ENCODE results near the gene SERTM1. TPM values are rescaled to one million over a fixed set of nuclear protein-coding genes. Genes with fewer than 3 reads are reported as not detected.

Gene SERTM1
- total and polyA plus RNA-seq, 2 of the 8 experiments (the other 6 are each of a cell fraction or from before 2014, with no cell fraction given): 0.48 to 1.6 TPM

DNA sequence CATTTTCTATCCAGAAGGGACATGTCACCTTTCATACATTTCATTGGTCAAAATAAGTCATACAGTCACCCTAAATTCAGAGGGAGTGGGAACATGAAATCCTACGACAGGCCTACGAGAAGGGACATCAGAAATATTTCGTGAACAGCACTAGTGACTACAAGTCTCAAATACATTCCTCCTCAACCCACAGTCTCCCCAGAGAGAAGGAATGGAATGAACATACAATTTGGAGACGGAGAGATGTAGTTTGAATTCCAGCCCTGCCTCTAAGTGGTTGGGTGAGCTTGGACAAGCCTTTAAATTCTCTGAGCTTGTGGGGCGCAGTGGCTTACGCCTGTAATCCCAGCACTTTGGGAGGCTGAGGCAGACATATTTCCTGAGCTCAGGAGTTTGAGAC is 9.9 kb downstream of the SERTM1 start:
- Histone ChIP-seq H2AFZ (ENCODE audit: low read length) (no peak overlapping the region), H3K56ac (replicated peaks; ENCODE audit: insufficient read length, low read depth, low read length) (no peak overlapping the region), H3K4me3 (ENCODE audit: extremely low read depth in 1 of 4, insufficient read depth in 2 of 4, low read depth in 3 of 4, low read length in 4 of 4) (no peak overlapping the region), H2BK12ac (ENCODE audit: low read depth, low read length) (no peak overlapping the region), H2BK120ac (replicated peaks; ENCODE audit: low read depth, low read length) (no peak overlapping the region), H2BK20ac (ENCODE audit: low read length) (no peak overlapping the region), H3K4me2 (ENCODE audit: insufficient read depth in 1 of 2, low read depth in 2 of 2, low read length in 2 of 2) (no peak overlapping the region), H3K18ac (ENCODE audit: extremely low read depth, low read length) (no peak overlapping the region), H2AK5ac (ENCODE audit: low read depth, low read length) (no peak overlapping the region), H3K4ac (replicated peaks; ENCODE audit: insufficient read length, low read depth, low read length) (no peak overlapping the region), H3K36me3 (ENCODE audit: control insufficient read depth in 2 of 4, insufficient read depth in 4 of 4, low read length in 3 of 4) (no peaks in the 10 kb centered on the region), H3K27ac (ENCODE audit: low read depth, low read length) (no peak overlapping the region), H3K4me1 (replicated peaks in 1 of 4; ENCODE audit: control insufficient read depth in 3 of 4, insufficient read depth in 4 of 4, low read length in 3 of 4) (no peaks in the 10 kb centered on the region), H4K91ac (replicated peaks; ENCODE audit: insufficient read length, low read length) (no peak overlapping the region), H3K79me1 (ENCODE audit: low read depth, low read length) (no peaks in the 10 kb centered on the region), H4K5ac (ENCODE audit: insufficient read length, low read depth, low read length) (no peak overlapping the region), H3K79me2 (ENCODE audit: control insufficient read depth in 1 of 2, insufficient read depth in 2 of 2, low read length in 2 of 2) (no peaks in the 10 kb centered on the region), H3K23me2 (ENCODE audit: low read depth, low read length) (no peaks in the 10 kb centered on the region), H3K23ac (ENCODE audit: insufficient read length) (no peak overlapping the region), H4K20me1 (replicated peaks in 1 of 2; ENCODE audit: control insufficient read depth in 1 of 2, insufficient read depth in 2 of 2, low read length in 2 of 2) (no peaks in the 10 kb centered on the region), H3K9me3 (ENCODE audit: insufficient read depth in 2 of 2, low read depth in 1 of 2, low read length in 1 of 2) (no peaks in the 10 kb centered on the region), H4K8ac (ENCODE audit: extremely low read depth, insufficient read depth, low read length) (no peak overlapping the region), H3K9ac (replicated peaks in 1 of 4; ENCODE audit: extremely low read depth in 1 of 4, low read depth in 3 of 4, low read length in 3 of 4) (no peak overlapping the region), H3K14ac (ENCODE audit: insufficient read length) (no peak overlapping the region), H2BK15ac (ENCODE audit: low read length) (no peak overlapping the region), H3K27me3 (replicated peaks in 1 of 4; ENCODE audit: control insufficient read depth in 3 of 4, extremely low read depth in 1 of 4, insufficient read depth in 3 of 4, low read length in 3 of 4) (no peaks in the 10 kb centered on the region), H2BK5ac (ENCODE audit: low read depth, low read length) (no peak overlapping the region)
- ChIA-PET POLR2A (ENCODE audit: partially characterized antibody) (interaction anchor here (1.0 kb wide), 1 partner anchor 10 kb away, joined by 3 read pairs; no protein-coding TSS in a partner anchor), CTCF (ENCODE audit: partially characterized antibody) (no interaction called here)
- TF ChIP-seq NANOG (IDR thresholded peaks at IDR 0.05; ENCODE audit: insufficient read depth, low read depth, low read length, poor library complexity, severe bottlenecking): no peak
- TF ChIP-seq BCL11A (IDR thresholded peaks at IDR 0.05; ENCODE audit: low read depth in 2 of 2, low read length in 2 of 2): no peak
- TF ChIP-seq GTF2F1 (IDR thresholded peaks at IDR 0.05; ENCODE audit: borderline replicate concordance, low read depth, low read length): no peak
- FAIRE-seq (no peak), DNase-seq (ENCODE audit: low read depth in 1 of 2, low spot score in 2 of 2) (no peak)
- WGBS, 2 experiments (ENCODE audit: extremely low coverage in 1 of 2, insufficient coverage in 1 of 2, insufficient read length in 1 of 2, insufficient replicate concordance in 2 of 2, low coverage in 1 of 2, low lambda C conversion rate in 2 of 2, missing lambda C conversion rate in 1 of 2): 93% methylated on average over 6 of the region's 6 CpGs; no CpG with 5 or more reads in 1 of the 2 experiments
